NB4 (cell line): ENCODE measurements around the gene GSK3A.

Source experiments
- DNase-seq: peaks from one replicate; pipeline ENCODE4 v3.0.0; 2010; ENCODE audit warnings: low read depth
- H3K4me3 ChIP-seq: one replicate; pipeline ENCODE4 v1.5.1; 2011; ENCODE audit warnings: mild to moderate bottlenecking, low read depth, low read length, moderate library complexity
- CTCF ChIP-seq: IDR thresholded peaks from one replicate; pipeline ENCODE4 v1.5.1; 2012; ENCODE audit warnings: low read depth, low read length
- MAX ChIP-seq: IDR thresholded peaks from 2 replicates; pipeline ENCODE4 v1.6.1; 2011; ENCODE audit warnings: low read depth, low read length
- MYC ChIP-seq: IDR thresholded peaks from 2 replicates; pipeline ENCODE4 v1.6.1; 2011; ENCODE audit warnings: low read depth, low read length
- POLR2A ChIP-seq: IDR thresholded peaks from 2 replicates; pipeline ENCODE4 v1.6.1; 2011; ENCODE audit warnings: mild to moderate bottlenecking; ENCODE audit not compliant: insufficient read length; ENCODE audit errors: extremely low read depth

GSK3A gene

GRCh38 chr19:42250183-42250665 lies 7.8 kb upstream of the GSK3A start:
- DNase-seq, result no peak
- TF ChIP-seq MYC, result no peak
- no peak for TF ChIP-seq MAX
- TF ChIP-seq CTCF, result no peak
- TF ChIP-seq POLR2A, result no peak
- no peak overlapping the region for H3K4me3 ChIP-seq

GRCh38 chr19:42249769-42250168 lies 7.4 kb upstream of the GSK3A start:
- TF ChIP-seq MAX, result no peak
- TF ChIP-seq MYC, result no peak
- TF ChIP-seq POLR2A, result no peak
- TF ChIP-seq CTCF, result no peak
- H3K4me3 ChIP-seq, result no peak overlapping the region
- no peak for DNase-seq

GRCh38 chr19:42249149-42249750 lies 6.8 kb upstream of the GSK3A start:
- DNase-seq, result no peak
- H3K4me3 ChIP-seq, result no peak overlapping the region
- TF ChIP-seq POLR2A (no peak), MAX (no peak), CTCF (no peak), MYC (no peak)

GRCh38 chr19:42248270-42249148 lies 6.1 kb upstream of the GSK3A start:
- no peak for DNase-seq
- no peak overlapping the region for H3K4me3 ChIP-seq
- TF ChIP-seq POLR2A (no peak), CTCF (no peak), MAX (no peak), MYC (no peak)

GRCh38 chr19:42247640-42248199 lies 5.3 kb upstream of the GSK3A start:
- DNase-seq, result no peak
- no peak overlapping the region for H3K4me3 ChIP-seq
- no peak for TF ChIP-seq MAX
- TF ChIP-seq CTCF, result no peak
- no peak for TF ChIP-seq POLR2A
- TF ChIP-seq MYC, result no peak
